ENCODE measurements around the gene COL5A3. TPM values are rescaled to one million over a fixed set of nuclear protein-coding genes. Genes with fewer than 3 reads are reported as not detected.

Gene COL5A3
- polyA plus RNA-seq, 2 of the 4 experiments (the other 2 are of a cell fraction) = 0.12 to 0.36 TPM

DNA sequence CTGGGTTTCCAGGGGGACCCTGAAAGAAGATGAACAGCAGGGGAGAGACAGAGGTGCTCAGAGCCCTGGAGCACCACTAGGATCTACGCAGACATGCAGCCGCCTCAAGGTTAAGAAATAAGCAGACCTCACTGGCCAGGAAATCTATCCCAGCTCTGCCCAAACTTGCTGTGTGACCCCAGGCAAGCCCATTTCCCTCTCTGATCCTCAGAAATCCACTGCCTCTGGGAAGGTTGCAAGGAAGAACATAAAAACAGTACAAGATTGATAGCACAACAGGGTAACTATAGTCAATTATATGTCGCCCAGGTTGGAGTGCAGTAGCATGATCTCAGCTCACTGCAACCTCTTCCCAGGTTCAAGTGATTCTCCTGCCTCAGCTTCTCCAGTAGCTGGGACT is 20.8 kb downstream of the COL5A3 start:
- FAIRE-seq = no peak
- Histone ChIP-seq H3K4me3 (no peak overlapping the region), H3K27ac (no peak overlapping the region), H3K9me3 (no peaks in the 10 kb centered on the region), H3K4me2 (no peak overlapping the region), H3K4me1 (no peaks in the 10 kb centered on the region)
- DNase-seq (ENCODE audit: low read depth in 1 of 2, low spot score in 1 of 2) = no peak
- 73% methylated on average over 3 of the region's 3 CpGs for WGBS (ENCODE audit: missing lambda C conversion rate)
- ATAC-seq = no peak
- CTCF ChIA-PET = interaction anchor here (1.1 to 3.9 kb wide), 2 partner anchors 11 to 74 kb away, joined by 3 to 25 read pairs; no protein-coding TSS in a partner anchor
- POLR2A ChIA-PET = no interaction called here
- TF ChIP-seq SREBF2 (IDR thresholded peaks at IDR 0.05) = no peak
- TF ChIP-seq, protein P1, sequence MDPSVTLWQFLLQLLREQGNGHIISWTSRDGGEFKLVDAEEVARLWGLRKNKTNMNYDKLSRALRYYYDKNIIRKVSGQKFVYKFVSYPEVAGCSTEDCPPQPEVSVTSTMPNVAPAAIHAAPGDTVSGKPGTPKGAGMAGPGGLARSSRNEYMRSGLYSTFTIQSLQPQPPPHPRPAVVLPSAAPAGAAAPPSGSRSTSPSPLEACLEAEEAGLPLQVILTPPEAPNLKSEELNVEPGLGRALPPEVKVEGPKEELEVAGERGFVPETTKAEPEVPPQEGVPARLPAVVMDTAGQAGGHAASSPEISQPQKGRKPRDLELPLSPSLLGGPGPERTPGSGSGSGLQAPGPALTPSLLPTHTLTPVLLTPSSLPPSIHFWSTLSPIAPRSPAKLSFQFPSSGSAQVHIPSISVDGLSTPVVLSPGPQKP (IDR thresholded peaks at IDR 0.05; ENCODE audit: low read depth, low read length) = no peak
- no peak for TF ChIP-seq KDM5A (IDR thresholded peaks at IDR 0.05)
- no peak for TF ChIP-seq JUN (IDR thresholded peaks at IDR 0.05)
- TF ChIP-seq CHD4 (IDR thresholded peaks at IDR 0.05; ENCODE audit: borderline replicate concordance) = no peak
- no peak for TF ChIP-seq HOXB5 (CRISPR knock-in tag; IDR thresholded peaks at IDR 0.05)
- TF ChIP-seq MAFK (IDR thresholded peaks at IDR 0.05; ENCODE audit: partially characterized antibody) = no peak
- TF ChIP-seq CBX8 (IDR thresholded peaks at IDR 0.05) = no peak
- TF ChIP-seq HEYL (CRISPR knock-in tag; IDR thresholded peaks at IDR 0.05) = no peak
- no peak for TF ChIP-seq TFCP2L1 (CRISPR knock-in tag; IDR thresholded peaks at IDR 0.05)
- no peak for TF ChIP-seq ZFP36 (IDR thresholded peaks at IDR 0.05; ENCODE audit: borderline replicate concordance, partially characterized antibody)
- no peak for TF ChIP-seq CBX2 (IDR thresholded peaks at IDR 0.05; ENCODE audit: borderline replicate concordance, low read depth)
- TF ChIP-seq ZSCAN20 (CRISPR knock-in tag; IDR thresholded peaks at IDR 0.05) = no peak
- no peak for TF ChIP-seq POLR2AphosphoS2 (conservative IDR thresholded peaks at IDR 0.05; ENCODE audit: low read length)
- no peak for TF ChIP-seq EHF (CRISPR knock-in tag; IDR thresholded peaks at IDR 0.05)

DNA sequence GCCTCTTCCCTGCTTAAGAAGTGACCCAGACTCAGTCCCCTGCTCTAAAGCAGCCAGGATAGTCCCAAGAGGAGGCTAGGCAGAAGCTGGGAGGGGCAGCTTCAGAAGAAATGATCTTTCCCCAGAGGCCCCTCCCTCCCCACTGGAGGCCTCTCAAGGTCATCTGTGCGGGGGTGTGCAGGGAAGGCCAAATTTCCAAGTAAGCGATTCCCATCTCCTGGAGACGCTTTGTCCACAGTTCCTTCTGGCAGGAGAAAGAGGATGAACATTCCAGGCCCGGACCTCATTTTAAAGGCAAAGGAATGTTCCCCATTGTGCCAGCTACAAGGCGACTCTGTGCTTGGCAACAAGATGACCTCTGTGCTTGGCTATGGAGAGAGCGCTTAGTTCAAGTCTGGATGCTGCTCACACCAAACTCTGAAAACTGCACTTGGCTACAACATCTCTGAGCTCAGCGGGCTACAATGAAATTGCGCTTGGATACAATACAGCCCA is 23.5 kb downstream of the COL5A3 start:
- WGBS (ENCODE audit: missing lambda C conversion rate) = 63% methylated on average over 8 of the region's 8 CpGs
- CTCF ChIA-PET = interaction anchor here (0.7 to 2.3 kb wide), 4 partner anchors 14 to 313 kb away, joined by 3 to 15 read pairs (median 4); no protein-coding TSS in a partner anchor

More for the DNA sequence above, 23.5 kb downstream of the COL5A3 start:
- ATAC-seq (no peak), FAIRE-seq (no peak), DNase-seq (ENCODE audit: low read depth in 1 of 2, low spot score in 1 of 2) (no peak)
- TF ChIP-seq CBX2 (IDR thresholded peaks at IDR 0.05; ENCODE audit: borderline replicate concordance, low read depth) (no peak), FOSB (CRISPR knock-in tag; IDR thresholded peaks at IDR 0.05) (no peak), ESRRA (IDR thresholded peaks at IDR 0.05; ENCODE audit: borderline replicate concordance, low read length) (no peak), MAZ (IDR thresholded peaks at IDR 0.05; ENCODE audit: borderline replicate concordance, low read depth, low read length) (no peak), CBX8 (IDR thresholded peaks at IDR 0.05) (no peak), RARB (CRISPR knock-in tag; IDR thresholded peaks at IDR 0.05) (no peak)
- TF ChIP-seq, protein P2, sequence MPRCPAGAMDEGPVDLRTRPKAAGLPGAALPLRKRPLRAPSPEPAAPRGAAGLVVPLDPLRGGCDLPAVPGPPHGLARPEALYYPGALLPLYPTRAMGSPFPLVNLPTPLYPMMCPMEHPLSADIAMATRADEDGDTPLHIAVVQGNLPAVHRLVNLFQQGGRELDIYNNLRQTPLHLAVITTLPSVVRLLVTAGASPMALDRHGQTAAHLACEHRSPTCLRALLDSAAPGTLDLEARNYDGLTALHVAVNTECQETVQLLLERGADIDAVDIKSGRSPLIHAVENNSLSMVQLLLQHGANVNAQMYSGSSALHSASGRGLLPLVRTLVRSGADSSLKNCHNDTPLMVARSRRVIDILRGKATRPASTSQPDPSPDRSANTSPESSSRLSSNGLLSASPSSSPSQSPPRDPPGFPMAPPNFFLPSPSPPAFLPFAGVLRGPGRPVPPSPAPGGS (IDR thresholded peaks at IDR 0.05) = no peak
- TF ChIP-seq, protein P3, sequence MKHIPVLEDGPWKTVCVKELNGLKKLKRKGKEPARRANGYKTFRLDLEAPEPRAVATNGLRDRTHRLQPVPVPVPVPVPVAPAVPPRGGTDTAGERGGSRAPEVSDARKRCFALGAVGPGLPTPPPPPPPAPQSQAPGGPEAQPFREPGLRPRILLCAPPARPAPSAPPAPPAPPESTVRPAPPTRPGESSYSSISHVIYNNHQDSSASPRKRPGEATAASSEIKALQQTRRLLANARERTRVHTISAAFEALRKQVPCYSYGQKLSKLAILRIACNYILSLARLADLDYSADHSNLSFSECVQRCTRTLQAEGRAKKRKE (CRISPR knock-in tag; IDR thresholded peaks at IDR 0.05; ENCODE audit: low read depth) = no peak
- POLR2A ChIA-PET = interaction anchor here (0.6 kb wide), 1 partner anchor 39 kb away, joined by 8 read pairs; no protein-coding TSS in a partner anchor
- no peak overlapping the region for H3K4me3 ChIP-seq
- H3K27ac ChIP-seq = no peak overlapping the region
- no peaks in the 10 kb centered on the region for H3K4me1 ChIP-seq
- no peaks in the 10 kb centered on the region for H3K9me3 ChIP-seq
- H3K4me2 ChIP-seq = no peak overlapping the region
